ENCODE measurements around the gene SPOCD1. TPM values are rescaled to one million over a fixed set of nuclear protein-coding genes. Genes with fewer than 3 reads are reported as not detected.
A peak's percentile ranks its signal among the peaks of the same experiment; 100 is the strongest.

SPOCD1 gene
- total and polyA plus RNA-seq, 2 experiments from 2014 or later, result 0.73 to 1.3 TPM

DNA sequence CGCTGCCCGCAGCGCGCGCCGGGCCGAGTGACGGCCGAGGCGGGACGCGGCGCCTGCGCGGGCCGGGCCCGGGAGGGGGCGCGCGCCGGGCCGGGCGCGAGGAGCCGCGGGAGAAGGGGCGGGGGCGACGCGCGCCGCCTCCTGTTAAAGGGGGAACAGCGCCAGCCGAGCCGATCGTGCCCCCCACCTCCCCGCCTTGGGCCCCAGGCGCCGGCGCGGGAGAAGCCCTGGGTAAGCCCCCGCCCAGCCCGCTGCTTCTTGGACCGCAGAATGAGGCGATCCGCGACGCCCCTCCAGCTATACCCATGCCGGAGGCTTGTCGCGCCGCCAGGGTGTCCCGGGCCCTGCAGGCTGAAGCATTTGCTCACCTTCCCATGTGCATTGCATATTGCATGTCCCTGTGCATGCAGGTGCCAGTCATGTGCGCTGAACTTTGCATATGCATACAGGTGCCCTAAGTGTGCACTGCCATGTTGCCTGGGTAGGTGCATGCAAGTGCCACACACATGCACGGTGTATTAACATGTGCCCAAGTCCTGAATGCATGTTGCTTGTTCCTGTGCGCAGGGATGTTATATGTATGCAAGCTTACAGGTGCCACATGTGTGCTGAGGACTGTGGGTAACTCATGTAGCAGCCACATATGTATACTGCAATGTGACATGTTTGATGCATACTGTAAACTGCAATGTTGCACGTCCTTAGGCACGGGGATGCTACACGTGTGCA, 51.3 kb downstream of the SPOCD1 start, which contains the start of gene ADGRB2:
Gene ADGRB2, minus strand, starts transcription at position 29 of the 729 bp plus-strand sequence. CDS start 7,119 bp downstream, outside the sequence.
- H3K36me3 ChIP-seq (ENCODE audit: insufficient read depth), result no peaks in the 10 kb centered on the region
- peaks cover 62% of the 10 kb centered on the region for H3K4me1 Mint-ChIP-seq
- H3K27ac Mint-ChIP-seq, result no peak within 1 kb of the TSS
- no peaks in the 10 kb centered on the region; the same call in 2 of the 3 replicates for H3K9me3 Mint-ChIP-seq
- H3K27me3 Mint-ChIP-seq (ENCODE audit: insufficient read depth, low read depth, poor library complexity), result peaks cover 37% of the 10 kb centered on the region
- peaks cover 21% of the 10 kb centered on the region for H3F3A ChIP-seq (replicated peaks; ENCODE audit: low read depth)
- H3K27me3 ChIP-seq (ENCODE audit: insufficient read depth), result peaks cover 32% of the 10 kb centered on the region
- H3K9me2 ChIP-seq (ENCODE audit: insufficient read depth), result no peaks in the 10 kb centered on the region
- H3K27ac ChIP-seq (ENCODE audit: low read depth), result no peak within 1 kb of the TSS
- H4K20me1 ChIP-seq (replicated peaks; ENCODE audit: insufficient read depth), result peaks cover 5% of the 10 kb centered on the region; the same call in 1 of the 2 replicates
- DNase-seq (ENCODE audit: low spot score) (peak; percentile 78), ATAC-seq (peak; percentile 6)
- TF ChIP-seq, protein P1, sequence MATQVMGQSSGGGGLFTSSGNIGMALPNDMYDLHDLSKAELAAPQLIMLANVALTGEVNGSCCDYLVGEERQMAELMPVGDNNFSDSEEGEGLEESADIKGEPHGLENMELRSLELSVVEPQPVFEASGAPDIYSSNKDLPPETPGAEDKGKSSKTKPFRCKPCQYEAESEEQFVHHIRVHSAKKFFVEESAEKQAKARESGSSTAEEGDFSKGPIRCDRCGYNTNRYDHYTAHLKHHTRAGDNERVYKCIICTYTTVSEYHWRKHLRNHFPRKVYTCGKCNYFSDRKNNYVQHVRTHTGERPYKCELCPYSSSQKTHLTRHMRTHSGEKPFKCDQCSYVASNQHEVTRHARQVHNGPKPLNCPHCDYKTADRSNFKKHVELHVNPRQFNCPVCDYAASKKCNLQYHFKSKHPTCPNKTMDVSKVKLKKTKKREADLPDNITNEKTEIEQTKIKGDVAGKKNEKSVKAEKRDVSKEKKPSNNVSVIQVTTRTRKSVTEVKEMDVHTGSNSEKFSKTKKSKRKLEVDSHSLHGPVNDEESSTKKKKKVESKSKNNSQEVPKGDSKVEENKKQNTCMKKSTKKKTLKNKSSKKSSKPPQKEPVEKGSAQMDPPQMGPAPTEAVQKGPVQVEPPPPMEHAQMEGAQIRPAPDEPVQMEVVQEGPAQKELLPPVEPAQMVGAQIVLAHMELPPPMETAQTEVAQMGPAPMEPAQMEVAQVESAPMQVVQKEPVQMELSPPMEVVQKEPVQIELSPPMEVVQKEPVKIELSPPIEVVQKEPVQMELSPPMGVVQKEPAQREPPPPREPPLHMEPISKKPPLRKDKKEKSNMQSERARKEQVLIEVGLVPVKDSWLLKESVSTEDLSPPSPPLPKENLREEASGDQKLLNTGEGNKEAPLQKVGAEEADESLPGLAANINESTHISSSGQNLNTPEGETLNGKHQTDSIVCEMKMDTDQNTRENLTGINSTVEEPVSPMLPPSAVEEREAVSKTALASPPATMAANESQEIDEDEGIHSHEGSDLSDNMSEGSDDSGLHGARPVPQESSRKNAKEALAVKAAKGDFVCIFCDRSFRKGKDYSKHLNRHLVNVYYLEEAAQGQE (IDR thresholded peaks at IDR 0.05; ENCODE audit: unreplicated experiment), result no peak
- TF ChIP-seq, protein P2, sequence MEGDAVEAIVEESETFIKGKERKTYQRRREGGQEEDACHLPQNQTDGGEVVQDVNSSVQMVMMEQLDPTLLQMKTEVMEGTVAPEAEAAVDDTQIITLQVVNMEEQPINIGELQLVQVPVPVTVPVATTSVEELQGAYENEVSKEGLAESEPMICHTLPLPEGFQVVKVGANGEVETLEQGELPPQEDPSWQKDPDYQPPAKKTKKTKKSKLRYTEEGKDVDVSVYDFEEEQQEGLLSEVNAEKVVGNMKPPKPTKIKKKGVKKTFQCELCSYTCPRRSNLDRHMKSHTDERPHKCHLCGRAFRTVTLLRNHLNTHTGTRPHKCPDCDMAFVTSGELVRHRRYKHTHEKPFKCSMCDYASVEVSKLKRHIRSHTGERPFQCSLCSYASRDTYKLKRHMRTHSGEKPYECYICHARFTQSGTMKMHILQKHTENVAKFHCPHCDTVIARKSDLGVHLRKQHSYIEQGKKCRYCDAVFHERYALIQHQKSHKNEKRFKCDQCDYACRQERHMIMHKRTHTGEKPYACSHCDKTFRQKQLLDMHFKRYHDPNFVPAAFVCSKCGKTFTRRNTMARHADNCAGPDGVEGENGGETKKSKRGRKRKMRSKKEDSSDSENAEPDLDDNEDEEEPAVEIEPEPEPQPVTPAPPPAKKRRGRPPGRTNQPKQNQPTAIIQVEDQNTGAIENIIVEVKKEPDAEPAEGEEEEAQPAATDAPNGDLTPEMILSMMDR (conservative IDR thresholded peaks at IDR 0.05; ENCODE audit: low read depth in 2 of 2), result 0 out of 4 replicates have a peak, but pooled peaks of 1 of the 2 experiments have one; percentile 11
- H2AFZ ChIP-seq, result peak within 1 kb of the TSS; percentile 88; the same call in 1 of the 2 replicates
- H3K4me3 ChIP-seq, result peak within 1 kb of the TSS; percentile 95
- peak within 1 kb of the TSS; percentile 76 for H3K4me3 Mint-ChIP-seq
- H3K4me1 ChIP-seq (ENCODE audit: insufficient read depth), result peaks cover 53% of the 10 kb centered on the region
- peak within 1 kb of the TSS; percentile 98 for H3K4me2 ChIP-seq
- no peaks in the 10 kb centered on the region for H3K36me3 Mint-ChIP-seq (ENCODE audit: low read depth)
- H3K79me2 ChIP-seq (replicated peaks; ENCODE audit: insufficient read depth), result no peaks in the 10 kb centered on the region; the same call in 1 of the 2 replicates

DNA sequence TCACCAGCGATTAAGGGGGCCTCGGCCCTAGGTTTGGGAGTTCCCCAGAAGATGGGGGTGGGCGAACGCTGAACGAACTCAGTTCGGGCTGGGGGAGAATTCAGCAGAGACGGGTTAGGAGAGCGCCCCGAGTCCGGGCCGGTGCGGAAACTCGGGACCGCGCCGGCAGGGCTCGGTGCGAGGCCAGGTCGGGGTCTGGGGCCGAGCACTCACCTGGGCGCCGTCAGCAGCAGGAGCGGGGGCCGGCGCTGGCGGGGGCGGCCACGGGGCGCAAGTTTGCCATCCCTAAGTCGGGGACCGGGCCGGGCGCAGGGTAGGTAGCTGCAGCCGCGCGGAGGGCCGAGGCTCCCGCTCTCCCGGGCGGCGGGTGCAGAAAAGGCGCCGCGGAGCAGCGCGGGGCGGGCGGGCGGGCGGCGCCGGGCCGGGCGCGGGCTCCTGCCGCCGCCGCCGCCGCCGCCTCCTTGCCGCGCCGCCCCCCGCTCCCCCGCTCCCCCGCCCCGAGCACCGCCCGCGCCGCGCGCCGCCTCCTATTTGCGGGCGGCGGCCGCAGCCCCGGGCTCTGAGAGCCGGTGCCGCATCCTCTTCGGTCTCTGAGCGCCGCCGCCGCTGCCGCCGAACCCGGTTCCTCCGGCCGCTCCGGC, 52.0 kb downstream of the SPOCD1 start:
- Histone ChIP-seq H3K4me2 (peak overlapping the region; percentile 98), H3K27me3 (ENCODE audit: insufficient read depth) (peaks cover 30% of the 10 kb centered on the region), H3K36me3 (ENCODE audit: insufficient read depth) (no peaks in the 10 kb centered on the region), H2AFZ (no peak overlapping the region), H3K79me2 (replicated peaks; ENCODE audit: insufficient read depth) (peaks cover 4% of the 10 kb centered on the region; the same call in 1 of the 2 replicates), H3K9me2 (ENCODE audit: insufficient read depth) (no peaks in the 10 kb centered on the region), H3K27ac (ENCODE audit: low read depth) (no peak overlapping the region), H4K20me1 (replicated peaks; ENCODE audit: insufficient read depth) (peaks cover 7% of the 10 kb centered on the region; the same call in 1 of the 2 replicates), H3F3A (replicated peaks; ENCODE audit: low read depth) (peaks cover 21% of the 10 kb centered on the region), H3K4me3 (peak overlapping the region; percentile 95), H3K4me1 (ENCODE audit: insufficient read depth) (peaks cover 60% of the 10 kb centered on the region)
- Mint-ChIP-seq H3K27ac (no peak overlapping the region), H3K27me3 (ENCODE audit: insufficient read depth, low read depth, poor library complexity) (peaks cover 37% of the 10 kb centered on the region), H3K4me1 (peaks cover 63% of the 10 kb centered on the region), H3K36me3 (ENCODE audit: low read depth) (no peaks in the 10 kb centered on the region), H3K4me3 (peak overlapping the region; percentile 76), H3K9me3 (no peaks in the 10 kb centered on the region; the same call in 2 of the 3 replicates)
- ATAC-seq (no peak), DNase-seq (ENCODE audit: low spot score) (peak; percentile 31)
- TF ChIP-seq, protein P3, sequence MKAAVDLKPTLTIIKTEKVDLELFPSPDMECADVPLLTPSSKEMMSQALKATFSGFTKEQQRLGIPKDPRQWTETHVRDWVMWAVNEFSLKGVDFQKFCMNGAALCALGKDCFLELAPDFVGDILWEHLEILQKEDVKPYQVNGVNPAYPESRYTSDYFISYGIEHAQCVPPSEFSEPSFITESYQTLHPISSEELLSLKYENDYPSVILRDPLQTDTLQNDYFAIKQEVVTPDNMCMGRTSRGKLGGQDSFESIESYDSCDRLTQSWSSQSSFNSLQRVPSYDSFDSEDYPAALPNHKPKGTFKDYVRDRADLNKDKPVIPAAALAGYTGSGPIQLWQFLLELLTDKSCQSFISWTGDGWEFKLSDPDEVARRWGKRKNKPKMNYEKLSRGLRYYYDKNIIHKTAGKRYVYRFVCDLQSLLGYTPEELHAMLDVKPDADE (IDR thresholded peaks at IDR 0.05), result no peak
- TF ChIP-seq JUNB (IDR thresholded peaks at IDR 0.05; ENCODE audit: unreplicated experiment) (no peak), NANOG (IDR thresholded peaks at IDR 0.05; ENCODE audit: borderline replicate concordance) (no peak), ZNF331 (CRISPR knock-in tag; IDR thresholded peaks at IDR 0.05; ENCODE audit: low read depth) (no peak), EZH2phosphoT487 (IDR thresholded peaks at IDR 0.05; ENCODE audit: unreplicated experiment) (no peak)
- TF ChIP-seq, protein P1 (IDR thresholded peaks at IDR 0.05; ENCODE audit: unreplicated experiment), result no peak
- TF ChIP-seq, protein P2 (conservative IDR thresholded peaks at IDR 0.05; ENCODE audit: low read depth in 2 of 2), result no peak

Data from GM23338 (cell line).